DOHH2 (cell line): ENCODE measurements around the gene CD2.

Experiments
- H3F3A ChIP-seq: fragments of 200-600 bp; sonication (generic), shearing (Covaris generic); 2 replicates; pipeline ENCODE4 v1.6.0; 2016; ENCODE audit warnings: antibody characterized with exemption, mild to moderate bottlenecking; ENCODE audit not compliant: control insufficient read depth, insufficient read depth
- H3K27ac ChIP-seq: fragments of 200-600 bp; sonication (generic); 2 replicates; pipeline ENCODE4 v1.5.1; 2014; ENCODE audit warnings: low read depth, mild to moderate bottlenecking, low read length, moderate library complexity
- H3K27me3 ChIP-seq: fragments of 200-600 bp; sonication (generic); 2 replicates; pipeline ENCODE4 v1.6.1; 2014; ENCODE audit warnings: mild to moderate bottlenecking, low read length, mixed read lengths; ENCODE audit not compliant: control insufficient read depth
- H3K36me3 ChIP-seq: fragments of 200-600 bp; sonication (generic); 2 replicates; pipeline ENCODE4 v1.6.1; 2014; ENCODE audit warnings: mild to moderate bottlenecking, low read length, moderate library complexity, mixed read lengths; ENCODE audit not compliant: control insufficient read depth
- H3K4me1 ChIP-seq: fragments of 200-600 bp; sonication (generic); 2 replicates; pipeline ENCODE4 v1.6.1; 2014; ENCODE audit warnings: mild to moderate bottlenecking, low read length, mixed read lengths; ENCODE audit not compliant: control insufficient read depth
- H3K4me2 ChIP-seq: fragments of 200-600 bp; sonication (generic); 2 replicates; pipeline ENCODE4 v1.6.0; 2014; ENCODE audit warnings: mild to moderate bottlenecking, low read length, moderate library complexity
- H3K4me3 ChIP-seq: fragments of 200-600 bp; sonication (generic); 2 replicates; pipeline ENCODE4 v1.5.1; 2014; ENCODE audit warnings: mild to moderate bottlenecking, low read length, mixed read lengths
- H3K79me2 ChIP-seq: fragments of 200-600 bp; sonication (generic); 2 replicates; pipeline ENCODE4 v1.6.1; 2014; ENCODE audit warnings: mild to moderate bottlenecking, low read length, mixed read lengths; ENCODE audit not compliant: control insufficient read depth
- H3K9me2 ChIP-seq: fragments of 200-600 bp; sonication (generic); replicated peaks from 2 replicates; pipeline ENCODE4 v1.6.1; 2014; ENCODE audit warnings: mild to moderate bottlenecking, low read length, mixed read lengths; ENCODE audit not compliant: control insufficient read depth
- H3K9me3 ChIP-seq: fragments of 200-600 bp; sonication (generic); 2 replicates; pipeline ENCODE4 v1.6.1; 2014; ENCODE audit warnings: antibody characterized with exemption, low read length, mixed read lengths; ENCODE audit not compliant: control insufficient read depth, insufficient read depth
- H4K20me1 ChIP-seq: fragments of 200-600 bp; sonication (generic); 2 replicates; pipeline ENCODE4 v1.6.0; 2014; ENCODE audit warnings: low read depth, mild to moderate bottlenecking, antibody characterized with exemption, low read length, moderate library complexity; ENCODE audit not compliant: control insufficient read depth, insufficient read depth
- CTCF ChIP-seq: fragments of 200-600 bp; sonication (generic); IDR thresholded peaks from one replicate; pipeline ENCODE4 v1.5.1; 2014; ENCODE audit warnings: antibody characterized with exemption, mild to moderate bottlenecking, low read depth, low read length; ENCODE audit not compliant: poor library complexity, severe bottlenecking
- EZH2phosphoT487 ChIP-seq: fragments of 200-600 bp; sonication (generic); IDR thresholded peaks from 2 replicates; pipeline ENCODE4 v1.6.1; 2017; ENCODE audit warnings: borderline replicate concordance, mild to moderate bottlenecking, antibody characterized with exemption, low read length, moderate library complexity, mixed read lengths

The CD2 gene

GRCh38 chr1:116748272-116748671, 6.0 kb upstream of the CD2 start:
- no peaks in the 10 kb centered on the region for H4K20me1 ChIP-seq
- H3K4me2 ChIP-seq = no peak overlapping the region
- no peaks in the 10 kb centered on the region for H3K4me1 ChIP-seq
- TF ChIP-seq CTCF (no peak), EZH2phosphoT487 (no peak)
- no peak overlapping the region for H3K4me3 ChIP-seq
- no peaks in the 10 kb centered on the region for H3K27me3 ChIP-seq
- peaks cover 22% of the 10 kb centered on the region for H3K9me3 ChIP-seq
- no peaks in the 10 kb centered on the region for H3K79me2 ChIP-seq
- H3K9me2 ChIP-seq = no peaks in the 10 kb centered on the region
- H3K27ac ChIP-seq = no peak overlapping the region
- H3F3A ChIP-seq = no peaks in the 10 kb centered on the region
- no peaks in the 10 kb centered on the region for H3K36me3 ChIP-seq

- no peak overlapping the region for H3K4me3 ChIP-seq
- no peaks in the 10 kb centered on the region for H4K20me1 ChIP-seq
- no peaks in the 10 kb centered on the region for H3F3A ChIP-seq
- H3K27ac ChIP-seq = no peak overlapping the region
- no peaks in the 10 kb centered on the region for H3K4me1 ChIP-seq
- peaks cover 11% of the 10 kb centered on the region for H3K9me3 ChIP-seq
- no peaks in the 10 kb centered on the region for H3K9me2 ChIP-seq
- no peak for TF ChIP-seq CTCF
- TF ChIP-seq EZH2phosphoT487 = no peak
- H3K36me3 ChIP-seq = no peaks in the 10 kb centered on the region
- no peak overlapping the region for H3K4me2 ChIP-seq
- H3K27me3 ChIP-seq = no peaks in the 10 kb centered on the region
- H3K79me2 ChIP-seq = no peaks in the 10 kb centered on the region
Measured at GRCh38 chr1:116751146-116751545, 3.1 kb upstream of the CD2 start.

- H3K9me3 ChIP-seq = peaks cover 11% of the 10 kb centered on the region
- no peaks in the 10 kb centered on the region for H3K79me2 ChIP-seq
- H3K9me2 ChIP-seq = no peaks in the 10 kb centered on the region
- H3K27ac ChIP-seq = no peak overlapping the region
- no peaks in the 10 kb centered on the region for H3K36me3 ChIP-seq
- no peaks in the 10 kb centered on the region for H3K27me3 ChIP-seq
- no peaks in the 10 kb centered on the region for H3F3A ChIP-seq
- no peaks in the 10 kb centered on the region for H4K20me1 ChIP-seq
- no peak for TF ChIP-seq CTCF
- TF ChIP-seq EZH2phosphoT487 = no peak
- no peaks in the 10 kb centered on the region for H3K4me1 ChIP-seq
- H3K4me3 ChIP-seq = no peak overlapping the region
- no peak overlapping the region for H3K4me2 ChIP-seq
Measured at GRCh38 chr1:116751621-116752020, 2.6 kb upstream of the CD2 start.

- Histone ChIP-seq H3K9me2 (no peaks in the 10 kb centered on the region), H3K4me1 (no peaks in the 10 kb centered on the region), H3K9me3 (peaks cover 9% of the 10 kb centered on the region; the same call in 1 of the 2 replicates), H3K4me3 (no peak overlapping the region), H3F3A (no peaks in the 10 kb centered on the region), H4K20me1 (no peaks in the 10 kb centered on the region), H3K4me2 (no peak overlapping the region), H3K36me3 (no peaks in the 10 kb centered on the region), H3K27ac (no peak overlapping the region), H3K27me3 (no peaks in the 10 kb centered on the region), H3K79me2 (no peaks in the 10 kb centered on the region)
- no peak for TF ChIP-seq EZH2phosphoT487
Measured at GRCh38 chr1:116753312-116753711, 918 bp upstream of the CD2 start.
